Renal cortical epithelial cell (primary cell): ENCODE measurements around the gene TCEAL4. TPM values are rescaled to one million over a fixed set of nuclear protein-coding genes. Genes with fewer than 3 reads are reported as not detected.

Source experiments
- DNase-seq: peaks from one replicate; pipeline ENCODE4 v3.0.0-alpha.2; 2011; ENCODE audit warnings: low read depth
- total RNA-seq: library from RNA; depleted of rRNA; stranded (reverse); fragments of >200 nt; gene quantifications from 2 replicates; pipeline ENCODE4 v1.2.3, GENCODE V29; 2014

Gene TCEAL4
- total RNA-seq, result 30.2 and 66.4 TPM in 2 replicates

GRCh38 chrX:103585411-103586313 is at the start of gene TCEAL4:
Gene TCEAL4 (plus strand): TSS chrX:103585515. CDS start chrX:103586676, 1,161 bp downstream.
- no peak for DNase-seq

DNA sequence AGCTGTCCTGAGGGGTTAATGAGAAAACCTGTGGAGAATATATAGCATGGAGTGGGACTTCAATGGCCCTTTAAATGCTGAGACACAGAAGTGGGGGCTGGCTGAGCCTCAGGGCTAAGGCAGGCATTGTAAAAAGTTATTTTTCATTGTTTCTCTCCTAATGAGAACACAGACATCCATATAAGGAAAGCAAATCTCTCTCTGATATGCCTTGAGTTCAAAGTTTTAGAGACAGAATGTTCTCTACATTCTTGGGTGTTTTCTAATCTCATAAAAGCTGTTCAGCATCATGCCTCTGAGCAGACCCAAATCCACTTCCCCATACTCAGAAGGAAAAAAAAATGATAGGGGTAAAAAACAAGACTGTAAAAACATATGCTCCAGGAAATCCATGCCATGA is 49.2 kb upstream of the TCEAL4 start:
- peak; percentile 7 for DNase-seq

GRCh38 chrX:103536732-103537131 is 48.6 kb upstream of the TCEAL4 start:
- no peak for DNase-seq

- DNase-seq, result no peak
Observed at GRCh38 chrX:103537871-103538387, 47.4 kb upstream of the TCEAL4 start.

DNA sequence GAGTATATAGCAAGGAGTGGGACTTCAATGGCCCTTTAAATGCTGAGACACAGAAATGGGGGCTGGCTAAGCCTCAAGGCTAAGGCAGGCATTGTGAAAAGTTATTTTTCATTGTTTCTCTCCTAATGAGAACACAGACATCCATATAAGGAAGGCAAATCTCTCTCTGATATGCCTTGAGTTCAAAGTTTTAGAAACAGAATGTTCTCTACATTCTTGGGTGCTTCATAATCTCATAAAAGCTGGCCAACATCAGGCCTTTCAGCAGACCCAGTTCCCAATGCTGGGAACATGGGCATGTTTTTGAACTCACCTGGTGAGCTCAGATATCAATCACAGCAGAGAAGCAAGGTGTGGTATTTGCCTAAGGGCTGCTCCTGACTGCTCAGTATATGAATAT is 46.6 kb upstream of the TCEAL4 start:
- DNase-seq, result peak; percentile 7

DNA sequence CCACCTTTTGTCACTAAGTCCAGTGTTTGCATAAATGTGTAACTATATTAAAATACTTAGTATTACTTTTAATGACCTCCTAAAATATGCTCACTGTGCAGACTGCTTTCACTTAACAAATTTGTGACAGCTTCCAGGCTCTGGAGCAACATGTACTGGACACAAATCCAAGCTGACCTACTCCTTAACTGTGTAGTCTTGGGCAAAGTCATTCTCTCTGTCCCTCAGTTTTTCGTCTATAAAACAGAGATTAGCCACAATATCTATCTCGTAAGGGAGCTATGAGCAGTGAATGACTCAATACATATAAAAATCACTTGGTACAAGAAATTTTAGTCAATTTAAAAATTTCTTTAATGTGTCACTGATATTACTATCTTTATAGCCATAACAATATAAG is 45.6 kb upstream of the TCEAL4 start:
- DNase-seq, result no peak

DNA sequence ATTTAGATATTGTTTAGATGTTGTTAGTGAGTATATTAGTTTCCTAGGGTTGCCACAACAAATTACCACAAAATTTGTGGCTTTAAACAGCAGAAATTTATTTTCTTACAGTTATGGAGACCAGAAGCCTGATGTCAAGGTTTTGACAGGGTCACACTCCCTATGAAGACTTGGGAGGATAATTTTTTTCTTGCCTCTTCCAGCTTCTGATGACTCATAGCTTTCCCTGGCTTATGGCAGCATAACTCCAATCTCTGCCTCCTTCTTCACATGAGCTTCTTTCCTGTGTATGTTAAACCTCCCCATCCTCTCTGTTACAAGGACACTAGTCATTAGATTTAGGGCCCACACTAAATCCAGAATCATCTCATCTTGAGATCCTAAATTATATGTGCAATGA is 45.2 kb upstream of the TCEAL4 start:
- peak; percentile 7 for DNase-seq

DNA sequence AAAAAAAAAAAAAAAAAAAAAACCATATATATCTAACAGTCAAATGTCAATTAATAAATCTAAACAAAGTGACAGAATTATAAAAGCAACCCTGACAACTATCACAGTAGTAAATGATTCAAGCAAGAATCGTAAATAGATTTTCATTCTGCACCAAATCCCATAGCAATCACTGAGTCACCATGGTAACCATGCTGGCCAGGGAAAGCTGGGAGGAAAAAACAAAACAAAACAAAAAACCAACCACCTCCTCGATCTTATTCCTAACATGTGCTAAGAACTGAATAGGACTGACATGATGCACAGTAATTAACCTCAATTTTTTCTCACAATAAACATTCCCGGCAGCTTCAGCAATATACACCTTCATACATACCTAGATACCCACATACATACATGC is 35.4 kb upstream of the TCEAL4 start:
- DNase-seq, result no peak

DNA sequence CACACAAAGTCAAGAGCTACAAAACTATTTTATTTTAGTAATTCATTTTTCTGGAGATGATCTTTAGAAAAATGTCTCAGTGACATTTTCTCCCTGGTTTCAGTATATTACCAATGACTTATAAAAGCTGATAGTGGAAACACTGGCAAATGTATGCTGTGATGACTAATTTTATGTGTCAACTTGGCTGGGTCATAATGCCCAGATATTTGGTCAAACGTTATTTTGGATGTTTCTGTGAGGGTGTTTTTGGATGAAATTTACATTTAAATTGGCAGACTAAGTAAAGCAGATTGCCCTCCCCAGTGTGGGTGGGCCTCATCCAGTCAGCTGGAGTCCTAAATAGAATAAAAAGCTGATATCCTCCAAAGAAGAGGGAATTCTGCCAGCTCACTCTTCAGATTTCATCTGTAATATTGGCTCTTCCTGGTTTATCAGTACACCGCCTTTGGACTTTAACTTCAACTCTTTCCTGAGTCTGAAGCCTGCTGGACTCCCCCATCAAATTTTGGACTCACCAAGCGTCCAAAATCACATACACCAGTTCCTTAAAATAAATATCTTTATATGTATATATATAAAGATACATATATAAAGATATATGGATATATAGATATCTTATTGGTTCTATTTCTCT is 34.8 kb upstream of the TCEAL4 start:
- DNase-seq, result no peak

GRCh38 chrX:103552236-103552635 is 33.1 kb upstream of the TCEAL4 start:
- no peak for DNase-seq

- DNase-seq, result peak; percentile 62
Observed at GRCh38 chrX:103554687-103555424, 30.5 kb upstream of the TCEAL4 start.

- peak; percentile 21 for DNase-seq
Observed at GRCh38 chrX:103556963-103557612, 28.2 kb upstream of the TCEAL4 start.

DNA sequence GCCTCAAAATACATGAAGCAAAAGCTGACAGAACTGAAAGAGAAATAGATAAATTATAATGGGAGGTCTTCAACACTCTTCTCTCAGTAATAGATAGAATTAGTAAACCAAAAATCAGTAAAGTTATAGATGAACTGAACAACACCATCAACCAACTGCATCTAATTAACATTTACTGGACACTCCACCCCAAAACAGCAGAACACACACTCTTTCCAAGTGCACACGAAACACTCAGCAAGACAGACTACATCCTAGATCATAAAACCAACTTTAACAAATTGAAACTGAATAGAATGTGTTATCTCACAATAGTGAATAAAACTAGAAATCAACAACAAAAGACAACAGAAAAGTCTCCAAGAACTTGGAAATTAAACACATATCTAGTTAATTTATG is 25.1 kb upstream of the TCEAL4 start:
- DNase-seq, result no peak

DNA sequence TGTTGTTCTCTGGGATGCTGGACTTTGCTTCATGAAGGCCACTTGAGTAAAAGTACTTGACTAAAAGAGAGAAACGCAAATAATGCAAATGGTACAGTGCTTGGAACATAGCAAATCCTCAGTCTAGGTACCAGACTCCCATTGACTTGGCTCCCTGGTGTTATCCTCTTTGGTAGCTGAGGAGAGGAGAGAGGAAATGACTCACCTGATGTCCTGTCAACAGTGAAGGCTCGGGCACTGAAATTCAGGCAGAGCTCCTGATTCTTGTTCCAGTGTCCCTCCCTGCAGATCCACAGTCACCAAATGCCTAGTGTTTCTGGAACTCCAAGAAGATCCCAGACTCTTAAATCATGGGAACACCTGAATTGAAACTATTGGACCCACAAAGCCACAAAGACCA is 22.5 kb upstream of the TCEAL4 start:
- DNase-seq, result no peak

GRCh38 chrX:103565197-103565596 is 20.1 kb upstream of the TCEAL4 start:
- DNase-seq, result no peak

DNA sequence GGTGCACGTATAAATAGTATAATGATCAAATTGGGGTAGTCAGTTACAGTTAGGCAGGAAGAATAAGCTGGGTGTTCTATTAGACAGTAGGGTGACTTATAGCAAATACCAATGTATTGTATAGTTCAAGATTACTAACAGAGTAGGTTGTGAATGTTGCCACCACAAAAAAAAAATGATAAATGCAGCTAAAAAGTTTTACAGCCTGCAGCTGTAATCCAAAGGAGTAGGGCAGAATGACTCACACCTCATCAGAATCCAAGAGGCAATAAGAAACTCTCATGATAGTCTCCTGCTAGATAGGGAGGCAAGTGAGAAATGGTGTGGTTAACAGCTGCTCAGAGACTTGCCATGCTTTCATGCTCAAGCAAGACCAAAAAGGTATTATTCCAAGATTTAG is 19.6 kb upstream of the TCEAL4 start:
- DNase-seq, result peak; percentile 33

DNA sequence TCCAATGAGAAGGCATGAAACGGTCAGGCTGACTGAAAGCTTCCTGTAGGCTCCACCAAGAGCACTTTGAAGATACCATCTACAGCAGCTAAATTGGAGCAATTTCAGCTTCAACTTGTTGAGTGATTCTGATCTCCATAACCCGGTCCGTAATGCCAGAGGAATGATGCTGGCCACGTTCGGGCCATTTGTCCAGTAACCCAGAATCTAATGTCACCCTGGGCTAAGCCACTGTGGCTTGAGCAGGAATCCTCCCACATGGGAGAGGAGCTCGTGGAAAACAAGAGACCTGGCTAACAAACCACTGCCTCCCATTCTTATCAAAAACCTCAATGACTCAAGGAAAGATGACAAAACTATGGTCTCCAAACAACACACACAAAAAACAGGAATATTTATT is 14.2 kb upstream of the TCEAL4 start:
- DNase-seq, result no peak

- no peak for DNase-seq
Observed at GRCh38 chrX:103571726-103572125, 13.6 kb upstream of the TCEAL4 start.

GRCh38 chrX:103573202-103573601 is 12.1 kb upstream of the TCEAL4 start:
- no peak for DNase-seq

GRCh38 chrX:103584596-103584995 is 719 bp upstream of the TCEAL4 start:
- no peak for DNase-seq

DNA sequence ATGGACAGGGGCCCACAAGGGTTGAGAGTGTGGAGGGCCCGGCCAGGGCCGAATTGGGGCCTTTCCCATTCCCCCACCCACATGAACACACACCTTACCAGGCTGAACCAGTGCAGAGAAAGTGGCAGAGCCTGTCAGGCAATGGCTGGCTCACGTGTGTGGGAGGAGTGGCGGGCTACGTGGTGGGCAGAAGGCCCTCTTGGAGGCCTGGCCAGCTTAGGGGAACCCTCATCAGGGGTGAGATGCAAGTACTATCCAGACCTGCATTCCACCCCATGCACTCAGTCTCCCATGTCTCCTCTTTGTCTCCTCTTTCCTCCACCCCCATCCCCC is 965 bp downstream of the TCEAL4 start:
- no peak for DNase-seq

GRCh38 chrX:103586659-103587058 is 1.3 kb downstream of the TCEAL4 start:
- DNase-seq, result no peak
